Aorta (tissue), 5 donors: Measurements from ENCODE around the gene SEC61B. TPM values are rescaled to one million over a fixed set of nuclear protein-coding genes. Genes with fewer than 3 reads are reported as not detected.

Experiments used
- ATAC-seq: fragments of 200-7000 bp; cut with Tn5 transposase; one replicate; pipeline ENCODE4 v1.9.1; 2022; ENCODE audit warnings: moderate library complexity; ENCODE audit not compliant: low FRiP score
- DNase-seq, 2 donors: peaks; one replicate each; pipeline ENCODE4 v3.0.0-alpha.2; 2020
- H3K27ac ChIP-seq, 2 donors: one replicate each; pipeline ENCODE4 v1.5.1; 2013; ENCODE audit warnings: low read length in 2 of 2, mild to moderate bottlenecking in 2 of 2, moderate library complexity in 2 of 2, control low read depth in 1 of 2, inconsistent platforms in 1 of 2, low read depth in 1 of 2
- H3K27me3 ChIP-seq, 2 donors: one replicate each; pipeline ENCODE4 v1.6.1; 2013; ENCODE audit warnings: control low read depth in 1 of 2, low read length in 1 of 2, mild to moderate bottlenecking in 1 of 2, moderate library complexity in 1 of 2; ENCODE audit not compliant: insufficient read depth in 2 of 2, control insufficient read depth in 1 of 2
- H3K36me3 ChIP-seq, 2 donors: one replicate each; pipeline ENCODE4 v1.6.1; 2013; ENCODE audit warnings: control low read depth in 1 of 2, low read length in 1 of 2, mild to moderate bottlenecking in 1 of 2; ENCODE audit not compliant: insufficient read depth in 2 of 2, control insufficient read depth in 1 of 2
- H3K4me1 ChIP-seq, 2 donors: one replicate each; pipeline ENCODE4 v1.6.1; 2013; ENCODE audit warnings: low read length in 2 of 2, control low read depth in 1 of 2, mild to moderate bottlenecking in 1 of 2, moderate library complexity in 1 of 2; ENCODE audit not compliant: insufficient read depth in 2 of 2, control insufficient read depth in 1 of 2
- H3K4me3 ChIP-seq, 2 donors: one replicate each; pipeline ENCODE4 v1.5.1; 2013; ENCODE audit warnings: low read length in 2 of 2, control low read depth in 1 of 2, mild to moderate bottlenecking in 1 of 2
- H3K9me3 ChIP-seq: one replicate; pipeline ENCODE4 v1.6.1; 2013; ENCODE audit warnings: mild to moderate bottlenecking, low read length; ENCODE audit not compliant: control insufficient read depth
- WGBS, 2 donors: extraction: QIAGEN DNeasy Blood & Tissue Kit; methylation state at CpG; one replicate each; pipeline ENCODE4 v1.1.7; 2013; 5-methylcytosine and 5-hydroxymethylcytosine counted together
- intact Hi-C, 2 donors: fragments of 100-400 bp; cut with DNase I; formaldehyde crosslinking; loops; one replicate each; pipeline versions ENCODE4 v1.14.2 to v1.15.0; 2022
- polyA plus RNA-seq, 2 donors: library from polyadenylated mRNA; stranded (reverse); fragments of 200-250 nt; gene quantifications; one replicate each; pipeline ENCODE4 v1.2.3, GENCODE V29; 2013
- total RNA-seq, 2 donors: library from RNA; stranded (reverse); fragmentation: NEBNext Ultra II Directional; extraction: Animal tissue kit (Norgen Biotek cat#: 25700); gene quantifications; one replicate each; pipeline ENCODE4 v1.2.1, GENCODE V29; 2021
- donor health status: healthy with polysubstance abuse.
- donor health status: Bipolar disorder and iron deficiency.
- donor health status: DM: no; HTN: no; CAD: no.
- donor health status: DM: no; HTN: no; CAD: no.
- donor health status: DM: yes; HTN: yes; CAD: no.

The SEC61B gene
- total and polyA plus RNA-seq, 4 donors, result 95.0 to 288 (median 156) TPM

DNA sequence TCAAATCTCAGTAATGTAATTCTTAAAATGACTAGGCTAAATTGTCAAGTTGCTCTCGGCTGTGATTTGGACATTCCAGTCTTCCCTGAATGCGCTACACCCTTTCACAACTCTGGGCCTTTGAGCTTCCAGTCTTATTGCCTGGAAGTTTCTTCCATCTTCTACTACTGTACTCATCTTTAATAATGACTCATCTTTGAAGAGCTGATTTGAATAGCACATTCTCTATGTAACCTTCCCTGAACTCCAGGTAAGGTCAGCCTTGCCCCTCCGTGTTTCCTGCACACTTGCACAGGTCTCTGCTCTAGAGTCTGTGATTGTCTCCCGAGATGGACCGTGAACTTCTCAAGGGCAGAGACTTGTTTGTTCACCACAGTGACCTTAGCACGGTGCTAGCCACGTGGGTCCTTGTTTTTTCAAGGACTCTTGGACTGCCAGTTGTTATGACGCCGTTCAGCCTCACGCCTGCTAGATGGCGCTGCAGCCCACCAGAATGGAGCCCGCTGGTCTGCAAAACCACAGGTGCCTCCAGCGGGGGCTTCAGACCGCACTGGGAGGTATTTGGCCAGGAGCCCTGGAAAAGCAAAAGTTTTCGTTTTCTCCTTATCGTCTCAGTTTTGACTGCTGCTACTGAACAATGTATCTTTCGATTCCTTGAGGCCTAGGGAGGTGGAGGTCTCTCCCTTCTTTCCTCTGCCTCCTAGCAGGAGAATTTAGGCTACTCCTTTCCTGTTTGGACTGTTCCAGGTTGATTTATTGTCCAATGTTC, 44.4 kb downstream of the SEC61B start:
- no peak overlapping the region for H3K4me3 ChIP-seq
- ATAC-seq (peak; percentile 79), DNase-seq (peak; percentile 74 to 90)
- H3K9me3 ChIP-seq, result no peaks in the 10 kb centered on the region
- no peak overlapping the region for H3K27ac ChIP-seq
- intact Hi-C loops, result loop anchor here (5.0 to 10.0 kb wide), 3 partner anchors 541 to 638 kb away; partner anchors contain the start of gene STX17 (in 1 of the 2)
- H3K4me1 ChIP-seq, result no peaks in the 10 kb centered on the region
- 14% methylated on average over 17 of the region's 17 CpGs for WGBS, 2 donors
- no peaks in the 10 kb centered on the region for H3K36me3 ChIP-seq
- no peaks in the 10 kb centered on the region for H3K27me3 ChIP-seq

DNA sequence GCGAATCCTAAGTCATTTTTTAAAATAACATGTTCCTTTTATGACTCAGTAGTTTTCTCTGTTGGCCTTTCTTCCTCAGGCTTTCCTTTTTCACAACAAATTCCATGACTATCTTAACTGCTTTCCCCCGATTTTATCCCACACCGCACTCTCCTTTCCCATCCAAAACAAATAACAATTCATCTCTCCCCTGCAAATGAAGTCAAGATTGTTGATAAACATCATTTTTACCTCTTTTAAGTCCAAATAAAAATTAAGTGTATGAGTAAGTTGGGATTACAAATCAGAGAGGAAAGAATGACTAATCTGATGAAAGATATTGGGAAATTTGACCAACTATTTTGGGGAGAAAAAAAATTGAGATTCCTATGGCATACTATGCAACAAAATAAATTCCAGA, 47.3 kb downstream of the SEC61B start:
- Histone ChIP-seq H3K36me3 (no peaks in the 10 kb centered on the region), H3K4me3 (no peak overlapping the region), H3K4me1 (no peaks in the 10 kb centered on the region), H3K9me3 (no peaks in the 10 kb centered on the region), H3K27me3 (no peaks in the 10 kb centered on the region), H3K27ac (no peak overlapping the region)
- ATAC-seq, result no peak
- intact Hi-C loops, result loop anchor here (5.0 to 10.0 kb wide), 3 partner anchors 538 to 635 kb away; partner anchors contain the start of gene STX17 (in 1 of the 2)
- DNase-seq, result no peak
- WGBS, 2 donors, result 14 to 29% methylated on average over 3 of the region's 3 CpGs

DNA sequence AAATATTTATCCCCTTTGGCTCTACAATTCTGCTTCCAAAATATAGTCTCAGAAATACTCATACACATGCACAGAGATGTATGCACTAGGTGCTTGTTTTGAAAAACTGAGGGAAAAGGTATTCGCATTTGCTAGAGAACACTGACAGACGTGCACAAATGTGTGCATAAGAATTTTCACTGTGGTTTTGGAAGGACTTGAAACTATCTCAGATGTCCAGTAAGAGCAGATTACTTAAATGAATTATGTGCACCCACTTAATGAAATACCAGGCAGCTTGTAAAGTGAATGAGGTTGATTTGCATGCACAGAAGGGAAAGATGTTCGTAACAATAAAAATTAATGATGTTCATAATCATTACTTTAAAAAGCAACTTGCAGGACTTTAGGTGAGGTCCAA, 48.4 kb downstream of the SEC61B start:
- no peaks in the 10 kb centered on the region for H3K9me3 ChIP-seq
- 64 to 67% methylated on average over 3 of the region's 3 CpGs for WGBS, 2 donors
- no peaks in the 10 kb centered on the region for H3K27me3 ChIP-seq
- no peak overlapping the region for H3K4me3 ChIP-seq
- no peak for DNase-seq
- no peak overlapping the region for H3K27ac ChIP-seq
- no peaks in the 10 kb centered on the region for H3K36me3 ChIP-seq
- ATAC-seq, result no peak
- intact Hi-C loops, result no loop called here
- no peaks in the 10 kb centered on the region for H3K4me1 ChIP-seq

DNA sequence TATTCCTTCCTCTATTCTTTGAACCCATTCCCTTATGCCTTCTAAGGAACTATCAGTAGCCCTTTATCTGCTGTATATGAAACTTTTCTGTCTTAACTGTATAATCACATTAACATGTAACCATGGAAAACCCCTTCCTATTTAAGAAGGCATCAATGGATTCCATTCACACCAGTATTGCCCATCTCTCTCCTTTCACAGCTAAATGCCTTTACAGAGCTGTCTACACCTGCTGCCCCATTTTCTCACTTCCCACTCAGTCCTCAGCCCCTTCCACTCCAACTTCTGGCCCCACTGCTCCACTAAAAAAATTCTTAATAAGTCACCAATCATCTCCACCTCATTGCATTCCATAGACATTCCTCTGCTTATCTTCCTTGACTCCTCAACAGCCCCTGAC, 50.8 kb downstream of the SEC61B start:
- ATAC-seq, result no peak
- intact Hi-C loops, result no loop called here
- Histone ChIP-seq H3K27ac (no peak overlapping the region), H3K27me3 (no peaks in the 10 kb centered on the region), H3K4me1 (no peaks in the 10 kb centered on the region), H3K9me3 (no peaks in the 10 kb centered on the region), H3K4me3 (no peak overlapping the region), H3K36me3 (no peaks in the 10 kb centered on the region)
- DNase-seq, result no peak

DNA sequence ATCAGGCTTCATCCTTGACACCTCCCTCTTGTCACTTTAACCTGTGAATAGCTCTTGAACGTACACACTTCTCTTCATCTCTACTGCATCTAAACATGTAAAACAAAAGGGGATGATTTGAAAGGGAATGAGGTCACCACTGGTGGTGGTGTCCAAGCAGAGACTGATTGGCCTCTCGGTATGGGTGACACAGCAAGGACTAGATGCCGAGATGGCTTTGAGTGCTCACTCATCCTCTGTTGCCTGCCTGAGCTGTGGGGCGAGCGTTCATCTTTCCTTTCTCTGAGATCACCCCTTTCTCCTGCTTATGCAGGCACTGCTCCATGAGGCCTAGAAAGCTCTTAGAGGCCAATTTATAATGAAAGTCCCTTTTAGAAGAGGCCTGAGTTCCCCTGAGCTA, 51.9 kb downstream of the SEC61B start:
- ATAC-seq (no peak), DNase-seq (no peak)
- 93 to 96% methylated on average over 5 of the region's 5 CpGs for WGBS, 2 donors
- intact Hi-C loops, result no loop called here
- no peak overlapping the region for H3K27ac ChIP-seq
- no peaks in the 10 kb centered on the region for H3K9me3 ChIP-seq
- H3K4me3 ChIP-seq, result no peak overlapping the region
- no peaks in the 10 kb centered on the region for H3K4me1 ChIP-seq
- H3K36me3 ChIP-seq, result no peaks in the 10 kb centered on the region
- H3K27me3 ChIP-seq, result no peaks in the 10 kb centered on the region

DNA sequence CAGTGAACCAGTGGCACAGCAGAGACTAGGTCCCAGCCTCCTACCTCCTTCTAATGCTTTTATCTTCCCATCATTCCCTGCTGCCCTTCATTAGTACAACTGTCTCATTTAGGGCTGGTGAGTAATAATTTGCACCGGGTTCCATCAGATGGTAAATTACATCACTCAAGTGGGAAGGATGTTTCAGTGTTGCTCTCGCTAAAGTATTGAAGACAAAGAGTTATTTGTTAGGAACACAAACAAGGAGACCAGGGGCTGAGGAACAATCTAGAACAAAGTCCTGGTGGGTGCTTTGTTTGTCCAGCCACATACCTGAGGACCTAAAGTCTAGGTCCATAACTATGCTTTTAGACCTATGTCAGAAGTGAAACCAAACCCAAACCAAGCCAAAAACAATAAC, 52.4 kb downstream of the SEC61B start:
- Histone ChIP-seq H3K9me3 (no peaks in the 10 kb centered on the region), H3K36me3 (no peaks in the 10 kb centered on the region), H3K4me3 (no peak overlapping the region), H3K4me1 (no peaks in the 10 kb centered on the region), H3K27ac (no peak overlapping the region), H3K27me3 (no peaks in the 10 kb centered on the region)
- whole genome bisulfite sequencing, 2 donors, result 46 to 48% methylated on average over 2 of the region's 2 CpGs
- ATAC-seq, result no peak
- intact Hi-C loops, result no loop called here
- no peak for DNase-seq

Other genes with a start within 250 kb of the SEC61B start
- 100 to 1,000 TPM; 101 to 156 TPM for gene TGFBR1, start 117.2 kb upstream of the SEC61B start, total RNA-seq
- 10 to 100 TPM; 21.9 to 24.3 TPM for gene TGFBR1, start 117.2 kb upstream of the SEC61B start, polyA plus RNA-seq
- 10 to 100 TPM; 22.2 to 24.1 TPM for gene ALG2, start 340 bp upstream of the SEC61B start, total RNA-seq
- 10 to 100 TPM; 15.4 to 16.2 TPM for gene ALG2, start 340 bp upstream of the SEC61B start, polyA plus RNA-seq